Erythroblast (primary cell): ENCODE data around the gene SPAG7.

Experiments
- GATA1 ChIP-seq: IDR thresholded peaks from 2 replicates; pipeline ENCODE4 v1.6.1; 2011; ENCODE audit warnings: low read depth, mild to moderate bottlenecking, control low read depth, low read length, moderate library complexity
- POLR2A ChIP-seq: IDR thresholded peaks from 2 replicates; pipeline ENCODE4 v1.6.1; 2011; ENCODE audit warnings: mild to moderate bottlenecking, low read length

DNA sequence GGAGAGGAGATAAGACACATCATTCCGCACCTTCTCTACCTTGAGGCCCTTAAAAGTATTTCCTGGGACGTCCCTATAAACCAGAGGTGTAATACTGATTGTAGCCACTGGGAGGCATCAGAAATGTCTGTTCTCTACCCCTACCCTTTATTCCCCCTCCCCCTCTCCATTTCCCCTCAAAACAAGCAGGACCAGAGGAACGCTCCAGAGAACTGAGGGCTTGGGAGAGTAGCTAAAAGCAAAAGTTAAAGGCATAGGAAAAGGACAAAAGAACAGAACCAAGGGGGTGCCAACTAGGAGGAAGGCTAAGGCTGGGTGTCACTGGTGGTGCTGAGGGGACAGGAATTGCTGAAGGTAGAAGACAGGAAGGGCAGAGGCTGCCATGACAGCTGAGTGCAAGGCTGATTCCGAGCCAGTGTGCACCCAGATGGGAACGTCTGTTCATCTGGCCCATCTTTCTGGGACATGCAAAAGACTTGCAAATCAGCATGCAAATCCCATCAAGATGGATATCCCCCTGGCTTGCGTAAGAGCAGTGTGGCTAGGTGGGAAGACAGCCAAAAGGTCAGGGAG lies 13.1 kb upstream of the SPAG7 start:
- no peak for TF ChIP-seq POLR2A
- TF ChIP-seq GATA1 = no peak
